Activated T-helper 17 cell treated with anti-CD3 and anti-CD28 coated beads, Interleukin-2, amount 50 U/mL, for 72 hours (primary cell): Measurements from ENCODE around the gene VPS4A. TPM values are rescaled to one million over a fixed set of nuclear protein-coding genes. Genes with fewer than 3 reads are reported as not detected.
"Not testable (repeated sequence)": the region's sequence is repeated elsewhere in the genome, so short reads cannot be mapped to it uniquely, and the experiment has no call there.

Experiments used
- ATAC-seq: fragments of 150-1000 bp; cut with Tn5 transposase; replicated peaks from 2 replicates; pipeline ENCODE4 v1.10.0; 2021; ENCODE audit warnings: mild to moderate bottlenecking, moderate library complexity
- H3K27ac Mint-ChIP-seq: one replicate; pipeline ENCODE4 v1.8.0; 2022; ENCODE audit warnings: mixed read lengths
- H3K27me3 Mint-ChIP-seq: one replicate; pipeline ENCODE4 v1.8.0; 2022; ENCODE audit warnings: mixed read lengths
- H3K36me3 Mint-ChIP-seq: one replicate; pipeline ENCODE4 v1.8.0; 2022; ENCODE audit warnings: low read depth, mild to moderate bottlenecking, mixed read lengths
- H3K4me1 Mint-ChIP-seq: one replicate; pipeline ENCODE4 v1.8.0; 2022; ENCODE audit warnings: mixed read lengths
- H3K4me3 Mint-ChIP-seq: one replicate; pipeline ENCODE4 v1.8.0; 2022; ENCODE audit warnings: mild to moderate bottlenecking, mixed read lengths
- H3K9me3 Mint-ChIP-seq: one replicate; pipeline ENCODE4 v1.8.0; 2022; ENCODE audit warnings: mixed read lengths
- total RNA-seq, 2 donors: library from RNA; stranded (reverse); gene quantifications; one replicate each; pipeline ENCODE4 v1.2.3, GENCODE V29; 2022

VPS4A gene
- total RNA-seq, 2 donors from 2014 or later, result 20.7 to 26.9 TPM

- no peak overlapping the region for H3K4me3 Mint-ChIP-seq
- no peak for ATAC-seq
- no peaks in the 10 kb centered on the region for H3K27me3 Mint-ChIP-seq
- H3K9me3 Mint-ChIP-seq, result no peaks in the 10 kb centered on the region
- H3K27ac Mint-ChIP-seq, result no peak overlapping the region
- peaks cover 4% of the 10 kb centered on the region for H3K4me1 Mint-ChIP-seq
- peaks cover 58% of the 10 kb centered on the region for H3K36me3 Mint-ChIP-seq
Measured at GRCh38 chr16:69349536-69349935, 38.4 kb downstream of the VPS4A start.

GRCh38 chr16:69350536-69351133 lies 39.5 kb downstream of the VPS4A start:
- no peak overlapping the region for H3K27ac Mint-ChIP-seq
- H3K27me3 Mint-ChIP-seq, result no peaks in the 10 kb centered on the region
- peaks cover 7% of the 10 kb centered on the region for H3K4me1 Mint-ChIP-seq
- H3K4me3 Mint-ChIP-seq, result no peak overlapping the region
- peaks cover 50% of the 10 kb centered on the region for H3K36me3 Mint-ChIP-seq
- H3K9me3 Mint-ChIP-seq, result no peaks in the 10 kb centered on the region
- no peak for ATAC-seq

- Mint-ChIP-seq H3K27ac (peak within 1 kb of the TSS; percentile 29), H3K4me1 (peaks cover 8% of the 10 kb centered on the region), H3K36me3 (peaks cover 50% of the 10 kb centered on the region), H3K27me3 (no peaks in the 10 kb centered on the region), H3K9me3 (no peaks in the 10 kb centered on the region), H3K4me3 (no peak within 1 kb of the TSS)
- no peak for ATAC-seq
Measured at GRCh38 chr16:69351309-69352027, 40.3 kb downstream of the VPS4A start, which contains the start of gene TMED6. Gene TMED6, minus strand, starts transcription at chr16:69351786. Its CDS starts 33 bp downstream, at chr16:69351753.

GRCh38 chr16:69360070-69360469 lies 48.9 kb downstream of the VPS4A start:
- peaks cover 53% of the 10 kb centered on the region for H3K36me3 Mint-ChIP-seq
- not testable (repeated sequence) for H3K27me3 Mint-ChIP-seq, H3K4me1 Mint-ChIP-seq, H3K27ac Mint-ChIP-seq, ATAC-seq, H3K9me3 Mint-ChIP-seq, H3K4me3 Mint-ChIP-seq

- peaks cover 15% of the 10 kb centered on the region for H3K4me1 Mint-ChIP-seq
- ATAC-seq, result no peak
- peak overlapping the region; percentile 29 for H3K27ac Mint-ChIP-seq
- H3K27me3 Mint-ChIP-seq, result no peaks in the 10 kb centered on the region
- peaks cover 86% of the 10 kb centered on the region for H3K36me3 Mint-ChIP-seq
- no peak overlapping the region for H3K4me3 Mint-ChIP-seq
- H3K9me3 Mint-ChIP-seq, result no peaks in the 10 kb centered on the region
Measured at GRCh38 chr16:69363281-69363717, 52.1 kb downstream of the VPS4A start.

- no peak for ATAC-seq
- peaks cover 15% of the 10 kb centered on the region for H3K4me1 Mint-ChIP-seq
- H3K4me3 Mint-ChIP-seq, result no peak overlapping the region
- H3K27me3 Mint-ChIP-seq, result no peaks in the 10 kb centered on the region
- H3K27ac Mint-ChIP-seq, result peak overlapping the region; percentile 41
- no peaks in the 10 kb centered on the region for H3K9me3 Mint-ChIP-seq
- peaks cover 93% of the 10 kb centered on the region for H3K36me3 Mint-ChIP-seq
Measured at GRCh38 chr16:69364088-69364487, 52.9 kb downstream of the VPS4A start.

- Mint-ChIP-seq H3K9me3 (no peaks in the 10 kb centered on the region), H3K27me3 (no peaks in the 10 kb centered on the region), H3K36me3 (peaks cover 98% of the 10 kb centered on the region), H3K4me3 (peak overlapping the region; percentile 45), H3K4me1 (peaks cover 15% of the 10 kb centered on the region), H3K27ac (peak overlapping the region; percentile 79)
- peak; percentile 68 for ATAC-seq
Measured at GRCh38 chr16:69365901-69366300, 54.8 kb downstream of the VPS4A start.

- H3K27ac Mint-ChIP-seq, result peak overlapping the region; percentile 79
- H3K27me3 Mint-ChIP-seq, result no peaks in the 10 kb centered on the region
- peaks cover 98% of the 10 kb centered on the region for H3K36me3 Mint-ChIP-seq
- H3K4me1 Mint-ChIP-seq, result peaks cover 15% of the 10 kb centered on the region
- H3K4me3 Mint-ChIP-seq, result peak overlapping the region; percentile 45
- peak; percentile 94 for ATAC-seq
- H3K9me3 Mint-ChIP-seq, result no peaks in the 10 kb centered on the region
Measured at GRCh38 chr16:69366431-69366830, 55.3 kb downstream of the VPS4A start.

- Mint-ChIP-seq H3K36me3 (peaks cover 98% of the 10 kb centered on the region), H3K4me3 (no peak overlapping the region), H3K9me3 (no peaks in the 10 kb centered on the region), H3K4me1 (peaks cover 15% of the 10 kb centered on the region), H3K27me3 (no peaks in the 10 kb centered on the region), H3K27ac (peak overlapping the region; percentile 79)
- ATAC-seq, result no peak
Measured at GRCh38 chr16:69367980-69368379, 56.8 kb downstream of the VPS4A start.

GRCh38 chr16:69368866-69369265 lies 57.7 kb downstream of the VPS4A start:
- Mint-ChIP-seq H3K36me3 (peaks cover 99% of the 10 kb centered on the region), H3K4me3 (no peak overlapping the region), H3K27ac (peak overlapping the region; percentile 79), H3K9me3 (no peaks in the 10 kb centered on the region), H3K4me1 (peaks cover 15% of the 10 kb centered on the region), H3K27me3 (no peaks in the 10 kb centered on the region)
- ATAC-seq, result no peak

- Mint-ChIP-seq H3K27me3 (no peaks in the 10 kb centered on the region), H3K4me1 (peaks cover 6% of the 10 kb centered on the region), H3K4me3 (no peak overlapping the region), H3K9me3 (no peaks in the 10 kb centered on the region), H3K27ac (no peak overlapping the region), H3K36me3 (peaks cover 90% of the 10 kb centered on the region)
- ATAC-seq, result no peak
Measured at GRCh38 chr16:69371564-69371963, 60.4 kb downstream of the VPS4A start.

- no peak for ATAC-seq
- Mint-ChIP-seq H3K27me3 (no peaks in the 10 kb centered on the region), H3K4me1 (no peaks in the 10 kb centered on the region), H3K9me3 (no peaks in the 10 kb centered on the region), H3K27ac (no peak overlapping the region), H3K4me3 (no peak overlapping the region), H3K36me3 (peaks cover 90% of the 10 kb centered on the region)
Measured at GRCh38 chr16:69373019-69373418, 61.9 kb downstream of the VPS4A start.
